ENCODE results near the gene IRAK3. TPM values are rescaled to one million over a fixed set of nuclear protein-coding genes. Genes with fewer than 3 reads are reported as not detected.

Gene IRAK3
- total RNA-seq, 3 donors from 2014 or later (not counting 1 experiment from before 2014, with no cell fraction given), result 3.7 to 9.9 (median 9.2) TPM

DNA sequence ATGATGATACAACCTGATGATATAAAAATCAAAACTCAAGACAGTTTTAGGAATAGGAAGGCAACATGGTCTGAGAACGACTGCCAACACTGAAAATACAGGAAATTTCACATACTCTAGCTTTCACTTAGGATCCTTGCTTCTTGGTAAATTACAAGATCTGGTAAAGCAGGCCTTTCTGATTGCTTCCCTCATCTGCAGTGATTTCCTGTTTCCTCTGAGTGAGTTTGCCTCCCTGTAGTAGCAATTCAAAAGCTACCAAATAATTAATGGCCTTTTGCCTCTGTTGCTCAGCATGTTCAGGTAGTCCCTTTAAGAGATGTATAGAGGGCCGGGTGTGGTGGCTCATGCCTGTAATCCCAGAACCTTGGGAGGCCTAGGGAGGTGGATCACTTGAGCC is 2.0 kb upstream of the IRAK3 start:
- H3K27ac Mint-ChIP-seq, result peak overlapping the region in 1 of 2 donors; percentile 40
- intact Hi-C loops (cut with micrococcal nuclease), result no loop called here
- no peaks in the 10 kb centered on the region for H3K9me3 ChIP-seq (ENCODE audit: control insufficient read depth, insufficient read depth, low read length)

GRCh38 chr12:66187821-66188220 is 1.2 kb upstream of the IRAK3 start:
- no peaks in the 10 kb centered on the region for H3K36me3 ChIP-seq (ENCODE audit: control insufficient read depth, insufficient read depth, low read length)
- H3K4me3 ChIP-seq (ENCODE audit: low read length), result no peak overlapping the region
- Mint-ChIP-seq H3K9me3 (peaks cover 5 to 6% of the 10 kb centered on the region in 2 donors), H3K27me3 (ENCODE audit: low read depth in 2 of 2) (peaks cover 47 to 54% of the 10 kb centered on the region in 2 donors), H3K36me3 (peaks cover 7% of the 10 kb centered on the region), H3K4me1 (peaks cover 0 to 7% of the 10 kb centered on the region in 2 donors), H3K4me3 (peak overlapping the region; percentile 79), H3K27ac (peak overlapping the region; percentile 40 to 53)
- 81% methylated on average over 3 of the region's 4 CpGs for WGBS (ENCODE audit: insufficient coverage)
- ATAC-seq (no peak), DNase-seq (no peak)
- H3K9me3 ChIP-seq (ENCODE audit: control insufficient read depth, insufficient read depth, low read length), result no peaks in the 10 kb centered on the region
- peaks cover 11% of the 10 kb centered on the region for H3K4me1 ChIP-seq (ENCODE audit: control insufficient read depth, insufficient read depth, low read length)
- H3K27ac ChIP-seq (ENCODE audit: low read length), result peak overlapping the region; percentile 18
- intact Hi-C loops (cut with micrococcal nuclease), result loop anchor here (2.0 kb wide), 1 partner anchor 19 kb away; the partner anchor contains the start of gene TMBIM4
- TF ChIP-seq CTCF (IDR thresholded peaks at IDR 0.05), result no peak
- H3K27me3 ChIP-seq (ENCODE audit: control insufficient read depth, insufficient read depth, low read length), result peaks cover 8% of the 10 kb centered on the region

More for the DNA sequence above, 2.0 kb upstream of the IRAK3 start:
- H3K27me3 Mint-ChIP-seq (ENCODE audit: low read depth in 2 of 2), result peaks cover 54 to 60% of the 10 kb centered on the region in 2 donors
- H3K4me3 Mint-ChIP-seq, result peak overlapping the region; percentile 65
- 55% methylated on average over 2 of the region's 2 CpGs for WGBS (ENCODE audit: insufficient coverage)
- peaks cover 7% of the 10 kb centered on the region for H3K36me3 Mint-ChIP-seq
- Histone ChIP-seq H3K4me1 (ENCODE audit: control insufficient read depth, insufficient read depth, low read length) (peaks cover 11% of the 10 kb centered on the region), H3K27me3 (ENCODE audit: control insufficient read depth, insufficient read depth, low read length) (peaks cover 10% of the 10 kb centered on the region), H3K36me3 (ENCODE audit: control insufficient read depth, insufficient read depth, low read length) (no peaks in the 10 kb centered on the region), H3K27ac (ENCODE audit: low read length) (peak overlapping the region; percentile 39), H3K4me3 (ENCODE audit: low read length) (no peak overlapping the region)
- DNase-seq (no peak), ATAC-seq (no peak)
- TF ChIP-seq CTCF (IDR thresholded peaks at IDR 0.05), result no peak
- H3K4me1 Mint-ChIP-seq, result peaks cover 0 to 7% of the 10 kb centered on the region in 2 donors
- peaks cover 5 to 6% of the 10 kb centered on the region in 2 donors for H3K9me3 Mint-ChIP-seq

GRCh38 chr12:66189486-66189843 is 451 bp downstream of the IRAK3 start:
- no peaks in the 10 kb centered on the region for H3K9me3 ChIP-seq (ENCODE audit: control insufficient read depth, insufficient read depth, low read length)
- peaks cover 11% of the 10 kb centered on the region for H3K4me1 ChIP-seq (ENCODE audit: control insufficient read depth, insufficient read depth, low read length)
- peaks cover 0 to 7% of the 10 kb centered on the region in 2 donors for H3K4me1 Mint-ChIP-seq
- TF ChIP-seq CTCF (IDR thresholded peaks at IDR 0.05), result no peak
- no peaks in the 10 kb centered on the region for H3K36me3 ChIP-seq (ENCODE audit: control insufficient read depth, insufficient read depth, low read length)
- peak overlapping the region; percentile 32 for H3K4me3 ChIP-seq (ENCODE audit: low read length)
- no peak overlapping the region for H3K27ac Mint-ChIP-seq
- H3K27me3 ChIP-seq (ENCODE audit: control insufficient read depth, insufficient read depth, low read length), result peaks cover 8% of the 10 kb centered on the region
- peaks cover 3% of the 10 kb centered on the region for H3K36me3 Mint-ChIP-seq
- 8% methylated on average over 18 of the region's 18 CpGs for WGBS (ENCODE audit: insufficient coverage)
- H3K9me3 Mint-ChIP-seq, result peaks cover 3 to 4% of the 10 kb centered on the region in 2 donors
- intact Hi-C loops (cut with micrococcal nuclease), result loop anchor here (2.0 kb wide), 1 partner anchor 21 kb away; the partner anchor contains the start of gene TMBIM4
- H3K4me3 Mint-ChIP-seq, result peak overlapping the region; percentile 45
- H3K27me3 Mint-ChIP-seq (ENCODE audit: low read depth in 2 of 2), result peaks cover 36 to 41% of the 10 kb centered on the region in 2 donors
- ATAC-seq, result no peak
- peak overlapping the region; percentile 32 for H3K27ac ChIP-seq (ENCODE audit: low read length)
- DNase-seq, result no peak

DNA sequence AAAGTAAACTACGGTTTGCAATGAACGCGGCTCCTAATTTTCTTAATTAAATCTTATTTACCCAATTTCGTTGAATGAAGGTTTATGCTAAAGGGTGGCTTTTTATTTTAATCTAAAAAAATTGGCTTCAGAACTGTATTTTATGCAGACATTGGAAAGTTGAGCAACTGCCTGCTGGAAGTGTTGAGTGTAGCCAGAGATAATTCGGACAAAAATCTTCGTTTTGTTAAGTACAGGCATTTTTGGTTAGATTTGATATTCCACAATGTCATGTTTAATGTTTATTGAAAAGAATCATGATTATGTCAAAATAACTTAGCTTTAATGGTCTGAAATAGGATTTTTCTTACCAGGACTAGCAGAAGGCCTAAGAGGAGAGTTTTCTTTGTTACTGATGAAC is 875 bp downstream of the IRAK3 start:
- no peaks in the 10 kb centered on the region for H3K36me3 ChIP-seq (ENCODE audit: control insufficient read depth, insufficient read depth, low read length)
- peaks cover 11% of the 10 kb centered on the region for H3K4me1 ChIP-seq (ENCODE audit: control insufficient read depth, insufficient read depth, low read length)
- DNase-seq, result no peak
- no peaks in the 10 kb centered on the region for H3K36me3 Mint-ChIP-seq
- 68% methylated on average over 3 of the region's 6 CpGs for WGBS (ENCODE audit: insufficient coverage)
- peaks cover 8% of the 10 kb centered on the region for H3K27me3 ChIP-seq (ENCODE audit: control insufficient read depth, insufficient read depth, low read length)
- H3K4me1 Mint-ChIP-seq, result peaks cover 0 to 9% of the 10 kb centered on the region in 2 donors
- intact Hi-C loops (cut with micrococcal nuclease), result loop anchor here (2.0 kb wide), 1 partner anchor 21 kb away; the partner anchor contains the start of gene TMBIM4
- peak overlapping the region; percentile 32 for H3K4me3 ChIP-seq (ENCODE audit: low read length)
- peak overlapping the region; percentile 32 for H3K27ac ChIP-seq (ENCODE audit: low read length)
- peak overlapping the region; percentile 45 for H3K4me3 Mint-ChIP-seq
- no peak overlapping the region for H3K27ac Mint-ChIP-seq
- no peaks in the 10 kb centered on the region for H3K9me3 ChIP-seq (ENCODE audit: control insufficient read depth, insufficient read depth, low read length)
- H3K27me3 Mint-ChIP-seq (ENCODE audit: low read depth in 2 of 2), result peaks cover 35 to 42% of the 10 kb centered on the region in 2 donors
- H3K9me3 Mint-ChIP-seq, result no peaks in the 10 kb centered on the region
- no peak for TF ChIP-seq CTCF (IDR thresholded peaks at IDR 0.05)
- ATAC-seq, result no peak

Data from natural killer cell (primary cell).